ENCODE results near the gene PROSER2. TPM values are rescaled to one million over a fixed set of nuclear protein-coding genes. Genes with fewer than 3 reads are reported as not detected.

The PROSER2 gene
- total and polyA plus RNA-seq, 2 of the 13 experiments (the other 11 are each of a cell fraction or from before 2014, with no cell fraction given): 6.9 to 7.7 TPM

DNA sequence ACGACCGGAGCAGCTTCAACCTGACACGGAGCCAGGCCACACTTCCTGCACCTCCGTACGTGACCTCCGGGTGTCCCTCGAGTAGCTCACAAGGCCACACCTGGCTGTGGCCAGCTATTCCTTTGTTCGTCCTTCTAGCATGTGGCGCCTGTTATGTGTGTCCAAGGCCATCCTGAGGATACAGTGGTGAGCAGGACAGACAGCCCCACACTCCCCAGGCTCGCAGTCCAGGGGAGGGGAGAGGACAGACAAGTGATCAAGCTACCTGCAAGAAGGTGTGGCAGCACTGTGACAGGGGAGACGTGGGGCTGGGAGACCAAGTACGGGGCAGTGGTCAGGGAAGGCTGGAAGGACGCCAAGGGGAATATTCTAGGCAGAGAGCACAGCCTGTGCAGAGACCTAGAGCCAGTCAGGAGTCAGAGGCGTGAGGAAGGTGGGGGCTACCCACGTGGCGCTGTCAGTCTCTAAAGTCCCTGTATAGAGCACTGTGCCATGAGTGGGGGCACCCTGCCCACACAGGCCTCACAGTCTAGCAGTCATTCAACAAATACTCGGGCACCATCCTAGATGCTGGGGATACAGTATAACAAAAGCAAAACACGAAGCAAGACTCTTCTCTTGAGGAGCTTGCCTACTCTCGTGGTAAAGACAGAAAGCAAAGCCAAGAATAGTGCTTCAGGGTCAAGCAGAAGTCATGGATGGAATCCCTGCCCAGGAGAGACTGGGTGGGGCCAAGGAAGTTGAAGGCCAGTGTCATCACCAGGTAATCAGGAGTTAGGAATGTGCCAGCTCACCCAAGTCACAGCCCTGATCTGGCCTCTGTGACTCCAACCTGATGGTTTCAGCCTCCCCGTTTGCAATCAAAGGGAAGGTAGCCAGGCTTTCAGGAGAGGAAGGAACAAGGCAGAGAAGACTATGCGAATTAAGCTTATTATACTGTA, 58.6 kb downstream of the PROSER2 start (continued):
- TF ChIP-seq, protein P1, sequence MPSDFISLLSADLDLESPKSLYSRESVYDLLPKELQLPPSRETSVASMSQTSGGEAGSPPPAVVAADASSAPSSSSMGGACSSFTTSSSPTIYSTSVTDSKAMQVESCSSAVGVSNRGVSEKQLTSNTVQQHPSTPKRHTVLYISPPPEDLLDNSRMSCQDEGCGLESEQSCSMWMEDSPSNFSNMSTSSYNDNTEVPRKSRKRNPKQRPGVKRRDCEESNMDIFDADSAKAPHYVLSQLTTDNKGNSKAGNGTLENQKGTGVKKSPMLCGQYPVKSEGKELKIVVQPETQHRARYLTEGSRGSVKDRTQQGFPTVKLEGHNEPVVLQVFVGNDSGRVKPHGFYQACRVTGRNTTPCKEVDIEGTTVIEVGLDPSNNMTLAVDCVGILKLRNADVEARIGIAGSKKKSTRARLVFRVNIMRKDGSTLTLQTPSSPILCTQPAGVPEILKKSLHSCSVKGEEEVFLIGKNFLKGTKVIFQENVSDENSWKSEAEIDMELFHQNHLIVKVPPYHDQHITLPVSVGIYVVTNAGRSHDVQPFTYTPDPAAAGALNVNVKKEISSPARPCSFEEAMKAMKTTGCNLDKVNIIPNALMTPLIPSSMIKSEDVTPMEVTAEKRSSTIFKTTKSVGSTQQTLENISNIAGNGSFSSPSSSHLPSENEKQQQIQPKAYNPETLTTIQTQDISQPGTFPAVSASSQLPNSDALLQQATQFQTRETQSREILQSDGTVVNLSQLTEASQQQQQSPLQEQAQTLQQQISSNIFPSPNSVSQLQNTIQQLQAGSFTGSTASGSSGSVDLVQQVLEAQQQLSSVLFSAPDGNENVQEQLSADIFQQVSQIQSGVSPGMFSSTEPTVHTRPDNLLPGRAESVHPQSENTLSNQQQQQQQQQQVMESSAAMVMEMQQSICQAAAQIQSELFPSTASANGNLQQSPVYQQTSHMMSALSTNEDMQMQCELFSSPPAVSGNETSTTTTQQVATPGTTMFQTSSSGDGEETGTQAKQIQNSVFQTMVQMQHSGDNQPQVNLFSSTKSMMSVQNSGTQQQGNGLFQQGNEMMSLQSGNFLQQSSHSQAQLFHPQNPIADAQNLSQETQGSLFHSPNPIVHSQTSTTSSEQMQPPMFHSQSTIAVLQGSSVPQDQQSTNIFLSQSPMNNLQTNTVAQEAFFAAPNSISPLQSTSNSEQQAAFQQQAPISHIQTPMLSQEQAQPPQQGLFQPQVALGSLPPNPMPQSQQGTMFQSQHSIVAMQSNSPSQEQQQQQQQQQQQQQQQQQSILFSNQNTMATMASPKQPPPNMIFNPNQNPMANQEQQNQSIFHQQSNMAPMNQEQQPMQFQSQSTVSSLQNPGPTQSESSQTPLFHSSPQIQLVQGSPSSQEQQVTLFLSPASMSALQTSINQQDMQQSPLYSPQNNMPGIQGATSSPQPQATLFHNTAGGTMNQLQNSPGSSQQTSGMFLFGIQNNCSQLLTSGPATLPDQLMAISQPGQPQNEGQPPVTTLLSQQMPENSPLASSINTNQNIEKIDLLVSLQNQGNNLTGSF (CRISPR knock-in tag; IDR thresholded peaks at IDR 0.05): no peak
- TF ChIP-seq THAP8 (CRISPR knock-in tag; IDR thresholded peaks at IDR 0.05; ENCODE audit: borderline replicate concordance) (0 out of 2 replicates have a peak, but pooled peaks have one; percentile 25), AKAP8 (CRISPR knock-in tag; IDR thresholded peaks at IDR 0.05) (no peak), ELF3 (CRISPR knock-in tag; IDR thresholded peaks at IDR 0.05) (peak; percentile 68), ZNF292 (CRISPR knock-in tag; IDR thresholded peaks at IDR 0.05; ENCODE audit: borderline replicate concordance, low read depth) (no peak), TEAD3 (CRISPR knock-in tag; optimal IDR thresholded peaks at IDR 0.05; ENCODE audit: borderline replicate concordance) (peak; percentile 80), MEIS1 (CRISPR knock-in tag; IDR thresholded peaks at IDR 0.05; ENCODE audit: borderline replicate concordance) (0 out of 2 replicates have a peak, but pooled peaks have one; percentile 32), LBX2 (CRISPR knock-in tag; IDR thresholded peaks at IDR 0.05; ENCODE audit: borderline replicate concordance) (no peak), PBX3 (CRISPR knock-in tag; IDR thresholded peaks at IDR 0.05; ENCODE audit: borderline replicate concordance) (no peak), HNRNPL (IDR thresholded peaks at IDR 0.05; ENCODE audit: low read depth, low read length) (no peak), SIN3B (IDR thresholded peaks at IDR 0.05; ENCODE audit: low read length) (no peak), KDM4B (CRISPR knock-in tag; IDR thresholded peaks at IDR 0.05) (no peak), ZNF530 (CRISPR knock-in tag; IDR thresholded peaks at IDR 0.05; ENCODE audit: low read depth) (no peak), REPIN1 (CRISPR knock-in tag; IDR thresholded peaks at IDR 0.05; ENCODE audit: borderline replicate concordance, low read depth) (no peak), ZNF672 (CRISPR knock-in tag; IDR thresholded peaks at IDR 0.05) (no peak)
- TF ChIP-seq, protein P2, sequence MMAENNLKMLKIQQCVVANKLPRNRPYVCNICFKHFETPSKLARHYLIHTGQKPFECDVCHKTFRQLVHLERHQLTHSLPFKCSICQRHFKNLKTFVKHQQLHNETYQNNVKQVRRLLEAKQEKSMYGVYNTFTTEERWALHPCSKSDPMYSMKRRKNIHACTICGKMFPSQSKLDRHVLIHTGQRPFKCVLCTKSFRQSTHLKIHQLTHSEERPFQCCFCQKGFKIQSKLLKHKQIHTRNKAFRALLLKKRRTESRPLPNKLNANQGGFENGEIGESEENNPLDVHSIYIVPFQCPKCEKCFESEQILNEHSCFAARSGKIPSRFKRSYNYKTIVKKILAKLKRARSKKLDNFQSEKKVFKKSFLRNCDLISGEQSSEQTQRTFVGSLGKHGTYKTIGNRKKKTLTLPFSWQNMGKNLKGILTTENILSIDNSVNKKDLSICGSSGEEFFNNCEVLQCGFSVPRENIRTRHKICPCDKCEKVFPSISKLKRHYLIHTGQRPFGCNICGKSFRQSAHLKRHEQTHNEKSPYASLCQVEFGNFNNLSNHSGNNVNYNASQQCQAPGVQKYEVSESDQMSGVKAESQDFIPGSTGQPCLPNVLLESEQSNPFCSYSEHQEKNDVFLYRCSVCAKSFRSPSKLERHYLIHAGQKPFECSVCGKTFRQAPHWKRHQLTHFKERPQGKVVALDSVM (CRISPR knock-in tag; IDR thresholded peaks at IDR 0.05): no peak
- TF ChIP-seq, protein P3, sequence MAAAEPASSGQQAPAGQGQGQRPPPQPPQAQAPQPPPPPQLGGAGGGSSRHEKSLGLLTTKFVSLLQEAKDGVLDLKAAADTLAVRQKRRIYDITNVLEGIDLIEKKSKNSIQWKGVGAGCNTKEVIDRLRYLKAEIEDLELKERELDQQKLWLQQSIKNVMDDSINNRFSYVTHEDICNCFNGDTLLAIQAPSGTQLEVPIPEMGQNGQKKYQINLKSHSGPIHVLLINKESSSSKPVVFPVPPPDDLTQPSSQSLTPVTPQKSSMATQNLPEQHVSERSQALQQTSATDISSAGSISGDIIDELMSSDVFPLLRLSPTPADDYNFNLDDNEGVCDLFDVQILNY (CRISPR knock-in tag; conservative IDR thresholded peaks at IDR 0.05): no peak

Measured in HepG2 (cell line).